Measurements from ENCODE around the gene EEFSEC. TPM values are rescaled to one million over a fixed set of nuclear protein-coding genes. Genes with fewer than 3 reads are reported as not detected.

Gene EEFSEC
- polyA plus RNA-seq, 1 donor from 2014 or later: 4.6 TPM

- Histone ChIP-seq H3K27me3 (ENCODE audit: insufficient read depth, low read depth, low read length) (no peaks in the 10 kb centered on the region), H3K4me2 (ENCODE audit: low read length) (no peak overlapping the region), H3K4me3 (ENCODE audit: low read length) (no peak overlapping the region), H3K36me3 (ENCODE audit: insufficient read depth, low read length) (no peaks in the 10 kb centered on the region), H3K9ac (ENCODE audit: low read length) (no peak overlapping the region), H3K9me2 (ENCODE audit: insufficient read depth, low read length) (no peaks in the 10 kb centered on the region), H2AFZ (ENCODE audit: low read depth, low read length) (no peak overlapping the region), H3K9me3 (ENCODE audit: low read length) (no peaks in the 10 kb centered on the region), H4K20me1 (ENCODE audit: insufficient read depth) (no peaks in the 10 kb centered on the region), H3K79me2 (replicated peaks; ENCODE audit: insufficient read depth, low read length) (no peaks in the 10 kb centered on the region), H3F3A (ENCODE audit: insufficient read depth, low read length, poor library complexity, severe bottlenecking) (no peaks in the 10 kb centered on the region), H3K27ac (ENCODE audit: low read length) (no peak overlapping the region)
- TF ChIP-seq REST (IDR thresholded peaks at IDR 0.05; ENCODE audit: borderline replicate concordance) (no peak), MXI1 (conservative IDR thresholded peaks at IDR 0.05; ENCODE audit: poor library complexity, severe bottlenecking) (no peak), EZH2 (IDR thresholded peaks at IDR 0.05; ENCODE audit: borderline replicate concordance, insufficient read depth, low read length, poor library complexity, severe bottlenecking) (no peak), TAF1 (IDR thresholded peaks at IDR 0.05; ENCODE audit: low read depth) (no peak), CTCF (IDR thresholded peaks at IDR 0.05; ENCODE audit: poor library complexity, severe bottlenecking) (no peak), POLR2AphosphoS5 (IDR thresholded peaks at IDR 0.05) (no peak)
These were observed 113.2 kb downstream of the EEFSEC start for GRCh38 chr3:128266453-128266852.

GRCh38 chr3:128267541-128267940, 114.3 kb downstream of the EEFSEC start:
- Histone ChIP-seq H3K4me3 (ENCODE audit: low read length) (no peak overlapping the region), H3F3A (ENCODE audit: insufficient read depth, low read length, poor library complexity, severe bottlenecking) (no peaks in the 10 kb centered on the region), H2AFZ (ENCODE audit: low read depth, low read length) (no peak overlapping the region), H3K79me2 (replicated peaks; ENCODE audit: insufficient read depth, low read length) (no peaks in the 10 kb centered on the region), H3K9me2 (ENCODE audit: insufficient read depth, low read length) (no peaks in the 10 kb centered on the region), H3K36me3 (ENCODE audit: insufficient read depth, low read length) (no peaks in the 10 kb centered on the region), H4K20me1 (ENCODE audit: insufficient read depth) (no peaks in the 10 kb centered on the region), H3K4me2 (ENCODE audit: low read length) (no peak overlapping the region), H3K27me3 (ENCODE audit: insufficient read depth, low read depth, low read length) (no peaks in the 10 kb centered on the region), H3K9ac (ENCODE audit: low read length) (no peak overlapping the region), H3K27ac (ENCODE audit: low read length) (no peak overlapping the region), H3K9me3 (ENCODE audit: low read length) (no peaks in the 10 kb centered on the region)
- TF ChIP-seq POLR2AphosphoS5 (IDR thresholded peaks at IDR 0.05) (no peak), EP300 (conservative IDR thresholded peaks at IDR 0.05; ENCODE audit: poor library complexity, severe bottlenecking) (no peak), SMC3 (conservative IDR thresholded peaks at IDR 0.05; ENCODE audit: poor library complexity) (no peak), RAD21 (conservative IDR thresholded peaks at IDR 0.05) (no peak), CTCF (IDR thresholded peaks at IDR 0.05; ENCODE audit: poor library complexity, severe bottlenecking) (no peak), MXI1 (conservative IDR thresholded peaks at IDR 0.05; ENCODE audit: poor library complexity, severe bottlenecking) (no peak), EZH2 (IDR thresholded peaks at IDR 0.05; ENCODE audit: borderline replicate concordance, insufficient read depth, low read length, poor library complexity, severe bottlenecking) (no peak), REST (IDR thresholded peaks at IDR 0.05; ENCODE audit: borderline replicate concordance) (no peak), TAF1 (IDR thresholded peaks at IDR 0.05; ENCODE audit: low read depth) (no peak)

Measured in neural cell (in vitro differentiated cells).